ENCODE data around the gene DECR2.
"Not testable (repeated sequence)": the region's sequence is repeated elsewhere in the genome, so short reads cannot be mapped to it uniquely, and the experiment has no call there.

The DECR2 gene

DNA sequence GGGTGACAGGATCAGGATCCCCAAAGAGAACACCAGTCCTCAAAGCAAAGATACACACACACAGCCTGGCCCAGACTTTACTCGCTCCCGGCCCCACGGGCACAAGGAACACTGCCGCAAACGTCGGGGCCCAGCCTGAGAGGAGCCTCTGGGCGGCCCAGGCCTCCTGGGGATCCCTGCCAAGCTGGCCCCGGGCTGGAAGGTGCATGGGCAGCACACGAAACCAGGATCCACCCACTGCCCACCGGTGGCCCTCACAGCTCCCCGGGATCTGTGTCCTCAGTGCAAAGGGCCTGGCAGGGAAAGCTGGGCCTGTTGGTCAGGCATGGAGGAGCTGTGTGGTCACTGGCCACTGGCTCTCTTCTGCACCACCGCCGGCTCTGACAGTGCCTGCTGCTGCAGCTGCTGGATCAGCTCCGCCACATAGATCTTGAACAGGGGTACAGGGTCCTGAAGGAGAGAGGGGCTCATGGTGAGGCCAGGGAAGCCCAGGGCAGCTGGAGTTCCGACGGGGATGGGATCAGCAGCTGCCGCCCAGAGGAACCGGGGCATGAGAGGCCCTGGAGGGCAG is 34.3 kb upstream of the DECR2 start:
- DNase-seq = no peak

- DNase-seq = no peak
Measured at GRCh38 chr16:368388-369158, 33.1 kb upstream of the DECR2 start.

GRCh38 chr16:369275-369865 is 32.3 kb upstream of the DECR2 start:
- DNase-seq = no peak

DNA sequence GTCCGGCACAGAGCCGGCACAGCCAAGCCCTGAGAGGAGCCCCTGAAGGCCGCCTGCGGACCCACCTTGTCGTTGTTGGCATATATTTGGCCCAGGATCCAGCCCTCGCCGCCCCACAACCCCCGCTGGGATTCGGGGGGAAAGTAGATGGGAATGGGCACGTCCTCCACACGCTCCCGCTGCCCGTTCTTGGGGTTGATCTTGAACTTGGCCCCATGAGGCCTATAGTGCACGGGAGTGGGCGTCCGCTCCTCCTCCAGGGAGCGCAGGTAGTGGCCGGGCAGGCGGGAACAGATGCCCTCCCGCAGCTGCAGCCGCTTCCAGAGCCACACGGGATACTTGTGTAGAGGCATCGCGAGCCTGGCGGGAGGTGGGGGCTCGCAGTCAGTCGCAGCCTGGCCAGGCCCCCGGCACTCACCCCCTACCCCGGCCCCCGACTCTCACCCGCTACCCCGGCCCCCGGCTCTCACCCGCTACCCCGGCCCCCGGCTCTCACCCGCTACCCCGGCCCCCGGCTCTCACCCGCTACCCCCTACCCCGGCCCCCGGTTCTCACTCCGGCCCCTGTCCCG is 31.7 kb upstream of the DECR2 start:
- DNase-seq = no peak

- peak; percentile 81 for DNase-seq
Measured at GRCh38 chr16:370443-370842, 31.2 kb upstream of the DECR2 start, which contains the start of gene MRPL28. Gene MRPL28, minus strand, starts transcription at chr16:370538. Its CDS starts 320 bp downstream, at chr16:370218.

DNA sequence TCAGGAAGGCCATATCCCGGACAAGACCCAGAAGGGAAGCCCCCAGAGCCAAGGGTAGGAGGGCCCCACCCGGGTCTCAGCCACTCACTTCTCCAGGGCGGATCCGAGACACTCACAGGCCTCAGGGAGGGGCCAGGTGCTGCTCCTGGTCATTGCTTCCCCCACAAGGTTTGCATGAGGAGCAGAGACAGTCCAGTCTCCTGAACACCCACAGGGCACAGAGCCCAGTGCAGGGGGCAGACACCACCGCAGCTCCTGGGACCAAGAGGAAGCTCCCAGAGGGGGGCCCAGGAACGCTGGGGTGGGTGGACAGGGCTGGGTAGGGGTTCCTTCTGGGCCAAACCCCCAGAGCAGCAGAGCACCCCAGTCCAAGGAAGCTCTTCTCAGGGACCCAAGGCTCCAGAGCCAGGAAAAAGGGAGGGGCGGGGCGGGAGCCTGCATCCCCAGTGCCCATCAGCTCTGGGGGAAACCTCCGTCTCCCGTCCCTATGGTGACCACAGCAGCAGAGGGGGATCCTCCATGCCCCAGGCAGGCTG is 30.6 kb upstream of the DECR2 start:
- DNase-seq = no peak

- no peak for DNase-seq
Measured at GRCh38 chr16:371515-372301, 30.0 kb upstream of the DECR2 start.

- DNase-seq = no peak
Measured at GRCh38 chr16:372302-372983, 29.2 kb upstream of the DECR2 start.

- DNase-seq = no peak
Measured at GRCh38 chr16:373020-373598, 28.6 kb upstream of the DECR2 start.

GRCh38 chr16:373848-374615 is 27.7 kb upstream of the DECR2 start:
- DNase-seq = no peak

GRCh38 chr16:374616-374926 is 27.1 kb upstream of the DECR2 start:
- no peak for DNase-seq

GRCh38 chr16:375212-375611 is 26.5 kb upstream of the DECR2 start:
- DNase-seq = no peak

- no peak for DNase-seq
Measured at GRCh38 chr16:375927-376816, 25.5 kb upstream of the DECR2 start.

DNA sequence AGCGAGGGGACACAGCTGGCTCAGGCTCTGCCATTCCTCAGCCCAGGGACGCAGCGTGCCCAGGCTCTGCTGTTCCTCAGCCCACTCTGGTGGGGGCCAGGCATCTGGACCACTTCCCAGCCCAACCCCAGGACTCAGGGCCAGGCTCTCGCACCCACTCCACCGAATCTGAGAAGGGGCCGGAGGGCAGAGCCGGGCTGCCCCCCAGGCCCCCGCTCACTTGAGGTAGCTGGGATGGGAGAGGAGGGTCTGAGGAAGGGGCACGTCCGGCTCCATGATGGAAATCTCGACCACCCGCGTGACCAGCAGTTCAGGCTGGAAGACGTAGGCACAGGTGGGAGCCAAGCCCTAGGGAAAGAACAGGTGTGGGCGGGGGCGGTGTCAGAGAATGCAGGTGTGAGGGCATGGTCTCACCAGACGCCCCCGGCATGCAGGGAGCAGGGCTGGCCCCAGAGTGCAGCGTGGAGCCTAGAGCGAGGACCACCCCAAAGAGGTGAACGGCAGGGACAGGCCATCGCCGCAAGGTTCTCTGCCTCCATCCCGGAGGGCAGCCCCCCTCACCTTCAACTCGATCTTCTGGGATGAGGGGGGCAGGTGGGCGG is 24.8 kb upstream of the DECR2 start:
- no peak for DNase-seq

- DNase-seq = no peak
Measured at GRCh38 chr16:377419-377951, 24.2 kb upstream of the DECR2 start.

- not testable (repeated sequence) for DNase-seq
Measured at GRCh38 chr16:378113-378820, 23.4 kb upstream of the DECR2 start.

GRCh38 chr16:378821-379182 is 22.9 kb upstream of the DECR2 start:
- no peak for DNase-seq

DNA sequence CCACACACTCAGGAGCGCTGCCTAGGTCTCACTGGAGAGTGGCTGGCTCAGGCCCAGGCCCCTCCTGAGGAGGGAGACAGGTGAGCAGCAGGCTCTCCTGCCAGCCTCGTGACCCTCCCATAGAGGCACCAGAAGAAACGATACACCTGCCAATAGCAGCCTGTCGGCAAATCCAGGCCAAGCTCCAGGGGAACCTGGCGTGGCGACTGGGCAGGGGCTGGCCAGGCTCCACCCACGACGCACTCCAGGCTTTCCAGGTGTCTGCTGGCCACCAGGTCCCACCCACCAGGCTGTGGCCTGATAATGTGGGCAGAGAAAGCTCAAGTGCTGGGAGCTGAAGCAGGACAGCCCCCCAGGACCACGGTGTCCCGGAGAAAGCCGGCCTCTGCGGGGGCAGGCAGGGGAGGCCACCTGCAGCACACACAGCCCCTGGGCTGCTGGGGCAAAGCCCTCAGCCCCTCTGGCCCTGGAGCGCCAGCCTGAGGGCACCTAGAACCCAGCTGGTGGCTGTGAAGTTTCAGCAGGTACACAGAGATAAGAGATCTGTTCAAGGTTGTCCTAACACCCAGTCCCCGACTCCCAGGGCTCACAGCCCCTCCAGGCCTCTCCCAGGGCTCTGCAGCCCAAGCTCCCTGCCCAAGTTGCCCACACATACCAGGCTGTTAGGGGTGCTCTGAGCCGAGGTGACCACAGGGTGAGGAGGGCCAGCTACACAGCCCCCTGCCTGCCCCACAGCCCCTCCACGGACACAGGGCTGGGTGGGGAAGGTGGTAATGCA is 22.3 kb upstream of the DECR2 start:
- no peak for DNase-seq
